Parathyroid adenoma (tissue), 2 donors: Measurements from ENCODE around the gene IL7R.

ENCODE experiments used
- H2AFZ ChIP-seq: fragments of 300-600 bp; sonication (generic); one replicate; pipeline ENCODE4 v1.7.0; 2017; ENCODE audit warnings: antibody characterized with exemption, mild to moderate bottlenecking
- H3K27ac ChIP-seq: fragments of 300-600 bp; sonication (generic); one replicate; pipeline ENCODE4 v1.7.0; 2017
- H3K27me3 ChIP-seq: fragments of 300-600 bp; sonication (generic); one replicate; pipeline ENCODE4 v1.7.0; 2017; ENCODE audit warnings: low read length; ENCODE audit not compliant: control insufficient read depth, insufficient read depth
- H3K36me3 ChIP-seq: fragments of 300-600 bp; sonication (generic); one replicate; pipeline ENCODE4 v1.7.0; 2017; ENCODE audit warnings: low read length; ENCODE audit not compliant: control insufficient read depth, insufficient read depth
- H3K4me1 ChIP-seq: fragments of 300-600 bp; sonication (generic); one replicate; pipeline ENCODE4 v1.7.0; 2017; ENCODE audit warnings: control low read depth
- H3K4me2 ChIP-seq: fragments of 300-600 bp; sonication (generic); one replicate; pipeline ENCODE4 v1.7.0; 2017; ENCODE audit warnings: low read length
- H3K4me3 ChIP-seq: fragments of 300-600 bp; sonication (generic); one replicate; pipeline ENCODE4 v1.7.0; 2017; ENCODE audit warnings: low read depth, low read length
- H3K79me2 ChIP-seq: fragments of 300-600 bp; sonication (generic); one replicate; pipeline ENCODE4 v1.7.0; 2017; ENCODE audit warnings: control low read depth
- H3K9ac ChIP-seq: fragments of 300-600 bp; sonication (generic); one replicate; pipeline ENCODE4 v1.7.0; 2017; ENCODE audit warnings: mild to moderate bottlenecking
- H3K9me3 ChIP-seq: fragments of 300-600 bp; sonication (generic); one replicate; pipeline ENCODE4 v1.7.0; 2017; ENCODE audit warnings: low read length; ENCODE audit not compliant: control insufficient read depth
- TF ChIP-seq, protein P1 (sequence below): fragments of 300-600 bp; sonication (generic); IDR thresholded peaks from one replicate; pipeline ENCODE4 v1.7.0; 2017; ENCODE audit warnings: antibody characterized with exemption, mild to moderate bottlenecking
- donor health status: primary hyperparathyroidism.

The IL7R gene

GRCh38 chr5:35908228-35908627 is 51.5 kb downstream of the IL7R start:
- H3K9me3 ChIP-seq, result no peaks in the 10 kb centered on the region
- H3K79me2 ChIP-seq, result no peaks in the 10 kb centered on the region
- H3K4me3 ChIP-seq, result no peak overlapping the region
- H3K27me3 ChIP-seq, result no peaks in the 10 kb centered on the region
- TF ChIP-seq, protein P1, sequence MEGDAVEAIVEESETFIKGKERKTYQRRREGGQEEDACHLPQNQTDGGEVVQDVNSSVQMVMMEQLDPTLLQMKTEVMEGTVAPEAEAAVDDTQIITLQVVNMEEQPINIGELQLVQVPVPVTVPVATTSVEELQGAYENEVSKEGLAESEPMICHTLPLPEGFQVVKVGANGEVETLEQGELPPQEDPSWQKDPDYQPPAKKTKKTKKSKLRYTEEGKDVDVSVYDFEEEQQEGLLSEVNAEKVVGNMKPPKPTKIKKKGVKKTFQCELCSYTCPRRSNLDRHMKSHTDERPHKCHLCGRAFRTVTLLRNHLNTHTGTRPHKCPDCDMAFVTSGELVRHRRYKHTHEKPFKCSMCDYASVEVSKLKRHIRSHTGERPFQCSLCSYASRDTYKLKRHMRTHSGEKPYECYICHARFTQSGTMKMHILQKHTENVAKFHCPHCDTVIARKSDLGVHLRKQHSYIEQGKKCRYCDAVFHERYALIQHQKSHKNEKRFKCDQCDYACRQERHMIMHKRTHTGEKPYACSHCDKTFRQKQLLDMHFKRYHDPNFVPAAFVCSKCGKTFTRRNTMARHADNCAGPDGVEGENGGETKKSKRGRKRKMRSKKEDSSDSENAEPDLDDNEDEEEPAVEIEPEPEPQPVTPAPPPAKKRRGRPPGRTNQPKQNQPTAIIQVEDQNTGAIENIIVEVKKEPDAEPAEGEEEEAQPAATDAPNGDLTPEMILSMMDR, result no peak
- no peak overlapping the region for H2AFZ ChIP-seq
- no peak overlapping the region for H3K9ac ChIP-seq
- H3K4me1 ChIP-seq, result no peaks in the 10 kb centered on the region
- H3K4me2 ChIP-seq, result no peak overlapping the region
- no peaks in the 10 kb centered on the region for H3K36me3 ChIP-seq
- H3K27ac ChIP-seq, result no peak overlapping the region

GRCh38 chr5:35908814-35909213 is 52.1 kb downstream of the IL7R start:
- TF ChIP-seq, protein P1, result no peak
- no peaks in the 10 kb centered on the region for H3K27me3 ChIP-seq
- H3K27ac ChIP-seq, result no peak overlapping the region
- H3K36me3 ChIP-seq, result no peaks in the 10 kb centered on the region
- H3K4me1 ChIP-seq, result no peaks in the 10 kb centered on the region
- H3K4me2 ChIP-seq, result no peak overlapping the region
- no peak overlapping the region for H2AFZ ChIP-seq
- no peak overlapping the region for H3K9ac ChIP-seq
- no peak overlapping the region for H3K4me3 ChIP-seq
- H3K9me3 ChIP-seq, result no peaks in the 10 kb centered on the region
- H3K79me2 ChIP-seq, result no peaks in the 10 kb centered on the region

DNA sequence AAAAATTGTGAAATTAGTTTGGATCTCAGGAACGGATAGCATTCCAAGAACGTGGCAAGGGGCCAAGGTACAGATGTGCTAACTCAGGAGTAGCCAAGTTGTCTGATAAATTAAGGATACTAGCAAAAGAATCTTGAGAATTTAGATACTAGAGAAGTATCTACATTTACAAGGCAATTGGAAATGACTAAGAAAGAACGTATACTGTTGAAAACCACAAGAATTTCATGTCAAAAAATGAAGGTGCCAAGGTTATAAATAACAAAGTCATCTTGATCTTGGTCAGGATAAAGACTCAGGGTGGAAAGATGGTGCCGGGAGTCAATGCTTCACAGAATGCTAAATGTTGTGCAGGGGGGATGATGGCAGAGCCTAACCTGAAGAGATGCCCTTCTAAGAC is 62.5 kb downstream of the IL7R start:
- Histone ChIP-seq H3K4me1 (no peaks in the 10 kb centered on the region), H3K36me3 (no peaks in the 10 kb centered on the region), H3K27me3 (no peaks in the 10 kb centered on the region), H3K27ac (no peak overlapping the region), H3K9ac (no peak overlapping the region), H3K4me2 (no peak overlapping the region), H3K4me3 (no peak overlapping the region), H2AFZ (no peak overlapping the region), H3K9me3 (no peaks in the 10 kb centered on the region), H3K79me2 (no peaks in the 10 kb centered on the region)
- TF ChIP-seq, protein P1, result no peak

GRCh38 chr5:35920890-35921289 is 64.2 kb downstream of the IL7R start:
- no peaks in the 10 kb centered on the region for H3K79me2 ChIP-seq
- no peaks in the 10 kb centered on the region for H3K4me1 ChIP-seq
- no peaks in the 10 kb centered on the region for H3K27me3 ChIP-seq
- H3K9ac ChIP-seq, result no peak overlapping the region
- H3K4me3 ChIP-seq, result no peak overlapping the region
- H3K27ac ChIP-seq, result no peak overlapping the region
- H3K9me3 ChIP-seq, result no peaks in the 10 kb centered on the region
- TF ChIP-seq, protein P1, result no peak
- H3K36me3 ChIP-seq, result no peaks in the 10 kb centered on the region
- H3K4me2 ChIP-seq, result no peak overlapping the region
- no peak overlapping the region for H2AFZ ChIP-seq

DNA sequence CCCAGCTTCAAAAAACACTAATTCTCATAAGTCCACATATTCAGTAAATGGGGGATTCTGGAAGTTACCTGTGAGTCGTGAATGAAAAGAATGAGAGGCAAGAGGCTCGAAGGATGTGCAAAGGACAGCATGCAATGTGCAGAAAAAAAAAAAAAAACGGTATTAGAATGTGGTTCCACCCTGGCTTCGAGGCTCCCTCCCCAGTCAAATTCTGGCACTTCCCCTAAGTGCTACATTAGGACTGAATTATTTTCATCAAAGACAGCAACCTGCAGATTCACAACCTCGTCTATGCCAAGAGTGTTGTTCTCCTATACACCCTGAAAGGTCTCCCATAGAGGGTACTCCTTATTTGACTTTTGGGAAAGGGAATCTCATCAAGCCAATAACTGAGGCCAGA is 65.2 kb downstream of the IL7R start:
- TF ChIP-seq, protein P1, result no peak
- no peak overlapping the region for H3K4me3 ChIP-seq
- H2AFZ ChIP-seq, result no peak overlapping the region
- no peak overlapping the region for H3K9ac ChIP-seq
- H3K36me3 ChIP-seq, result no peaks in the 10 kb centered on the region
- H3K27me3 ChIP-seq, result no peaks in the 10 kb centered on the region
- H3K27ac ChIP-seq, result no peak overlapping the region
- H3K4me1 ChIP-seq, result no peaks in the 10 kb centered on the region
- no peaks in the 10 kb centered on the region for H3K79me2 ChIP-seq
- H3K9me3 ChIP-seq, result no peaks in the 10 kb centered on the region
- H3K4me2 ChIP-seq, result no peak overlapping the region
